Nephron progenitor cell (in vitro differentiated cells): ENCODE results near the gene NCAPG2.

Source experiments
- DNase-seq: peaks from one replicate; pipeline ENCODE4 v3.0.0; 2021
- H3K27ac Mint-ChIP-seq: 2 replicates; pipeline ENCODE4 v1.8.0; 2021; ENCODE audit warnings: mild to moderate bottlenecking, moderate library complexity, mixed read lengths
- H3K27me3 Mint-ChIP-seq: 2 replicates; pipeline ENCODE4 v1.8.0; 2021; ENCODE audit warnings: mild to moderate bottlenecking, low read depth, mixed read lengths; ENCODE audit not compliant: poor library complexity
- H3K36me3 Mint-ChIP-seq: 2 replicates; pipeline ENCODE4 v1.8.0; 2021; ENCODE audit warnings: low read depth, mixed read lengths
- H3K4me1 Mint-ChIP-seq: 2 replicates; pipeline ENCODE4 v1.8.0; 2021; ENCODE audit warnings: mixed read lengths
- H3K4me3 Mint-ChIP-seq: 2 replicates; pipeline ENCODE4 v1.8.0; 2021; ENCODE audit warnings: mild to moderate bottlenecking, moderate library complexity, mixed read lengths
- H3K9me3 Mint-ChIP-seq: 2 replicates; pipeline ENCODE4 v1.8.0; 2021; ENCODE audit warnings: mild to moderate bottlenecking, moderate library complexity, mixed read lengths
- TF ChIP-seq, protein P1 (sequence below): fragments of 200-600 bp; sonication (generic); IDR thresholded peaks from 2 replicates; pipeline ENCODE4 v1.5.0; 2021; ENCODE audit warnings: antibody characterized with exemption

Gene NCAPG2

DNA sequence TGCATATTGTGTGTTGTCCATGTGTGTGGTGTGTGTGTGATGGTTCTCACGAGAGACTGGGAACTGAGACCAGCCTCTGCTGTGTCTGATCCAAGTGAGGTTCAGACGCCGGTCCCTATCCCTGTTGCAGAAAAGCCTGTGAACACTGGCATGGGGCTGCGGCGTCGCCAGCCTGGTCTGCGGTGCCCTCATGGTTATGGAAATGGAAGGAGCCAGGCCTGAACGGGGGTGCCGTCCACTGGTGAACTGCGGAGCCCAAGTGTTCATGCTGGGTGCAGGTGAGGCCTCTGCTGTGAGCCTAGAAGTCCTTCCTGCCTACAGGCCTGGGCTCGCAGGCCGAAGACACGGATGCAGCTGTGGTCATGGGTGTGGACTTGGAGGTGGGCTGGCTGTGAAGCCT, 18.7 kb upstream of the NCAPG2 start:
- DNase-seq = no peak
- Mint-ChIP-seq H3K27me3 (peaks cover 25% of the 10 kb centered on the region), H3K36me3 (no peaks in the 10 kb centered on the region), H3K9me3 (no peaks in the 10 kb centered on the region), H3K27ac (no peak overlapping the region), H3K4me1 (no peaks in the 10 kb centered on the region), H3K4me3 (no peak overlapping the region)
- TF ChIP-seq, protein P1, sequence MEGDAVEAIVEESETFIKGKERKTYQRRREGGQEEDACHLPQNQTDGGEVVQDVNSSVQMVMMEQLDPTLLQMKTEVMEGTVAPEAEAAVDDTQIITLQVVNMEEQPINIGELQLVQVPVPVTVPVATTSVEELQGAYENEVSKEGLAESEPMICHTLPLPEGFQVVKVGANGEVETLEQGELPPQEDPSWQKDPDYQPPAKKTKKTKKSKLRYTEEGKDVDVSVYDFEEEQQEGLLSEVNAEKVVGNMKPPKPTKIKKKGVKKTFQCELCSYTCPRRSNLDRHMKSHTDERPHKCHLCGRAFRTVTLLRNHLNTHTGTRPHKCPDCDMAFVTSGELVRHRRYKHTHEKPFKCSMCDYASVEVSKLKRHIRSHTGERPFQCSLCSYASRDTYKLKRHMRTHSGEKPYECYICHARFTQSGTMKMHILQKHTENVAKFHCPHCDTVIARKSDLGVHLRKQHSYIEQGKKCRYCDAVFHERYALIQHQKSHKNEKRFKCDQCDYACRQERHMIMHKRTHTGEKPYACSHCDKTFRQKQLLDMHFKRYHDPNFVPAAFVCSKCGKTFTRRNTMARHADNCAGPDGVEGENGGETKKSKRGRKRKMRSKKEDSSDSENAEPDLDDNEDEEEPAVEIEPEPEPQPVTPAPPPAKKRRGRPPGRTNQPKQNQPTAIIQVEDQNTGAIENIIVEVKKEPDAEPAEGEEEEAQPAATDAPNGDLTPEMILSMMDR = no peak

DNA sequence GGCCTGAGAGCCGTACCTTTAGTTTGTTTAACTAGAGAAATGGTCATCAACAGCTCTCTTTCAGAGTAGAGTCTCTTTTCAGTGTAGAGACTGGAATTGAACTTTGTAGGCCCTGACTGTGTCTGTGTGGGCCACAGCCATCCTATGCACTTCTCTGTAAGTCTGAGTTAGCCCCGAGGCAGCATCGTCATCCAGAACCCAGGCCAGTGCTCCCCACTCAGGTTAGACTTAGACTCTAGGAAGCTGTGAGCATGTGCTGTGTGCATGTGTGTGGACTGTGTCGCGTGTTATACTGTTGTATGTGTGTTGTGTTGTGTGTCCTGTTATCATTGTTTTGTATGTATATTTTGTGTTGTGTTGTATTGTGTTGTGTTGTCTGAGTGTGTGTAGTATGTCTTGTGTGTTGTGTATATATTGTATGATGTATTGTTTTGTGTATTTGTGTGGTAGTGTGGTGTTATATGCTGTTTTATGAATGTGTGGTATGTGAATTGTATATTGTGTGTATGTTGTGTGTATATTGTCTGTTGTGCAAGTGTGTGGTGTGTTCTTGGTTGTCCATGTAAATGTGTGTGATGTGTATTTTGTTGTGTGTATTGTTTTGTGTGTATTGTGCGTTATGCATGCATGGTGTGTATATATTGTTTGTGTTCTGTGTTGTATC, 18.1 kb upstream of the NCAPG2 start:
- no peaks in the 10 kb centered on the region for H3K4me1 Mint-ChIP-seq
- no peak for DNase-seq
- TF ChIP-seq, protein P1 = no peak
- no peak overlapping the region for H3K4me3 Mint-ChIP-seq
- H3K27ac Mint-ChIP-seq = no peak overlapping the region
- H3K9me3 Mint-ChIP-seq = no peaks in the 10 kb centered on the region
- H3K27me3 Mint-ChIP-seq = peaks cover 30% of the 10 kb centered on the region
- H3K36me3 Mint-ChIP-seq = no peaks in the 10 kb centered on the region

DNA sequence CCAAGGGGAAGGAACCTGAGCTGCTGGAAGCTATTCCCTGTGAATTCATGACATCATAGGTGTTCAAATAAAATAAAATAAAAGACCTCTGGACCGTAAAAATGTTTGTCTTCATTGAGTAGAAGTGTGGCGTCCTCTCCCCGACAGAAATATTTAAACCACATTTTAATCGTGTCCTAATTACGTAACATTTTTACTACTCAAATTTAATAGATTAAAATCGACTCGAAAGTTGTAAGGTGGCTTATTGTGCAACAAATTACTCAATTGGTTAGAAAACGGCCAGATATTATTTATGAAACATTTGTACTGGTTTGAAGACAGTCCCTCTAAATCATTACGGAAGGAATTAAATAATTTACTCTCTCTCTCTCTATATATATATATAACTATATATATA, 15.5 kb upstream of the NCAPG2 start:
- Mint-ChIP-seq H3K4me3 (no peak overlapping the region), H3K4me1 (no peaks in the 10 kb centered on the region), H3K9me3 (no peaks in the 10 kb centered on the region), H3K27ac (no peak overlapping the region), H3K36me3 (no peaks in the 10 kb centered on the region), H3K27me3 (peaks cover 54% of the 10 kb centered on the region)
- TF ChIP-seq, protein P1 = no peak
- no peak for DNase-seq

DNA sequence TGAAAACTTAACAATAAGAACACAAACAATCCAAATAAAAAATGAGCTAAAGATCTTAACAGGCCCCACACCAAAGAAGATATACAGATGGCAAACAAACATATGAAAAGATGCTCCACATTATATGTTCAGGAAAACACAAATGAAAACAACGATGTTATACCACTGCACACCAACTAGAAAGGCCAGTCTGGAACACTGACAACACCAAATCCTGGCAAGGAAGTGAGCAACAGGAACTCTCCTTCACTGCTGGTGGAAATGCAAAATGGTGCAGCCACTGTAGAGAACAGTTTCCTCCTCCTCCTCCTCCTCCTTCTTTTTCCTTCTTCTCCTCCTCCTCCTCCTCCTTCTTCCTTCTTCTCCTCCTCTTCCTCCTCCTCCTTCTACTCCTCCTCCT, 12.2 kb upstream of the NCAPG2 start:
- Mint-ChIP-seq H3K4me1 (no peaks in the 10 kb centered on the region), H3K36me3 (no peaks in the 10 kb centered on the region), H3K27me3 (peaks cover 55% of the 10 kb centered on the region), H3K4me3 (no peak overlapping the region), H3K27ac (no peak overlapping the region), H3K9me3 (peaks cover 9% of the 10 kb centered on the region)
- TF ChIP-seq, protein P1 = no peak
- no peak for DNase-seq

DNA sequence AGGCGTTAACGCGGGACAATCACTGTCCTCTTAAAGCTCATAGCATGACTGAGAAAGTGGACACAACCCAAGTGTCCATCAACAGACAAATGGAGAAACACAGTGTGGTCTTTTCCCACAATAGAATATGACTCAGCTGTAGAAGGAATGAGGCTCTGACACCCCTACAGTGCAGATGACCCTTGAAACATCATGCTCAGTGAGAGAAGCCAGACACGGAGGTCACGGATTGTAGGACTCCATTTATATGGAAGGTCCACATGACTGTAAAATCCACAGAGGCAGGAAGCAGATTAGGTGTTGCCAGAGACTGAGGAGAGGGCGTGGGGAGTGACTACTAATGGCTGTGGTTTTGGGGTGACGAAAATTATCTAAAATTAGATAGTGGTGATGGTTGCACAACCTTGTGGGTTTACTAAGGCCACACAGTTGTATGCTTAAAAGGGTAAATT, 6.1 kb upstream of the NCAPG2 start:
- Mint-ChIP-seq H3K9me3 (peaks cover 22% of the 10 kb centered on the region), H3K27ac (no peak overlapping the region), H3K36me3 (no peaks in the 10 kb centered on the region), H3K4me3 (no peak overlapping the region), H3K27me3 (peaks cover 17% of the 10 kb centered on the region), H3K4me1 (peaks cover 8% of the 10 kb centered on the region)
- TF ChIP-seq, protein P1 = no peak
- DNase-seq = no peak

DNA sequence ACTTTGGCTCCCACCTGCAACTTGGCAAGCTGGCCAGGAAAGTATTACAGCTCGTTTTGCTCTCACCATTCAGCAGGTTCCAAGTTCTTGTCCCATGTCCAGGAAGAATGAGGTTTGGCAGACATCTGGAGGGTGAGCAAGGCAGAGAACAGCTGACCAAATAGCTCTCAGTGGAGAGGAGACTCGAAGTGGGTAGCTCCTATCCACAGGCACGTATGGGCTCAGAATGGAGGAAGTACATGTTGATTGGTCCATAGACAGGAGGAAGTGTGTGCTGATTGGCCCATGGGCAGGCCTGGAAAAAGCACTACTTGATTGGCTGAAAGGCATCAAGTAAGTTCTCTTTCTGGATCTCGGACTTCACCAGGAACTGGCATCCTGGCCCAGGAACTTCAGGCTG, 3.0 kb upstream of the NCAPG2 start:
- Mint-ChIP-seq H3K4me3 (no peak overlapping the region), H3K36me3 (no peaks in the 10 kb centered on the region), H3K27me3 (peaks cover 4% of the 10 kb centered on the region), H3K9me3 (peaks cover 18% of the 10 kb centered on the region), H3K27ac (no peak overlapping the region), H3K4me1 (peaks cover 26% of the 10 kb centered on the region)
- no peak for DNase-seq
- TF ChIP-seq, protein P1 = no peak
